ENCODE measurements around the gene MADCAM1.

The MADCAM1 gene

DNA sequence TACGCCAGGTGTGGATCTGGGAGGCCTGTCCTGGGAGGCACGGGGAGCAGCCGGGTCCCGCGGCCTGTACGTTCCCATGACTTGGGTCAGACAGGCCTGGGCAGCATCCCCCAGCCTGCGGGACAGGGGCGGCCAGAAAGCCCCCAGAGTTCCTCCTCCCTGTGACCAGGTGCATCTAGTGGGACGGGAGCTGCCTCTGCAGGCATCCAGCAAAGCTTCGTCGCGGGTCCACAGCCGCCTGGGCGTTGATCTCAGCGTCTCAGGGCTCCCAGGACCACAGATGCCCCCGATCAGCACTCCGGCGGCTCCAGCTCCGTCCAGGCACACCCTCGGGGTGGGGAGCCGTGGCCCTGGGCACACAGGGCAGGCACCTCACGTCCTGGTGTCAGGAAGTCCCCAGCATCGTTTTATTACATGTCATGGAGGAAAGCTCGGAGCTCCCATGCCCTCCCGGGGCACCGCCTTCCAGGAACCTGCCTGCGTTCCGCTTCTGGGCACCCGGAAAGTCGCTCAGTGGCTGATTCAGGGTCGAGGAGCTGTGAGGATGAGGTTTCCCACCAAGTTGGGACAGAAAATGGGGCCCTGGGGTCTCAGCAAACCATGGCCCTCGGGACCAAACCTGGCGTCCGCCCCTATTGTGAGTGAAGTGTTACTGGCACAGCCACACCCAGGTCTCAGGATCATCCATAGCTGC lies 46.0 kb downstream of the MADCAM1 start:
- TF ChIP-seq EZH2phosphoT487 (IDR thresholded peaks at IDR 0.05; ENCODE audit: borderline replicate concordance) (no peak), CTCF (conservative IDR thresholded peaks at IDR 0.05; ENCODE audit: low read length) (no peak)
- peaks cover 22% of the 10 kb centered on the region; the same call in 1 of the 2 replicates for H3K36me3 ChIP-seq (ENCODE audit: insufficient read depth, low read length)
- no peaks in the 10 kb centered on the region for H3K4me1 ChIP-seq (ENCODE audit: insufficient read depth, low read length, poor library complexity, severe bottlenecking)
- H3K4me2 ChIP-seq (ENCODE audit: low read depth, low read length, poor library complexity, severe bottlenecking), result no peak overlapping the region
- no peak overlapping the region for H3K9ac ChIP-seq (ENCODE audit: low read depth, low read length, poor library complexity, severe bottlenecking)
- H3K9me2 ChIP-seq (replicated peaks; ENCODE audit: low read depth, low read length), result no peaks in the 10 kb centered on the region
- no peaks in the 10 kb centered on the region for H3K9me3 ChIP-seq (ENCODE audit: insufficient read depth, low read depth, low read length)
- no peak overlapping the region for H2AFZ ChIP-seq (ENCODE audit: low read length)
- H4K20me1 ChIP-seq (ENCODE audit: insufficient read depth, low read length, poor library complexity, severe bottlenecking), result no peaks in the 10 kb centered on the region
- no peaks in the 10 kb centered on the region for H3K79me2 ChIP-seq (ENCODE audit: insufficient read depth, low read length)
- no peaks in the 10 kb centered on the region for H3F3A ChIP-seq (ENCODE audit: low read depth)
- H3K4me3 ChIP-seq (ENCODE audit: low read length, poor library complexity, severe bottlenecking), result no peak overlapping the region
- H3K27me3 ChIP-seq (ENCODE audit: insufficient read depth, low read length, poor library complexity, severe bottlenecking), result no peaks in the 10 kb centered on the region

GRCh38 chr19:543910-544608 lies 47.8 kb downstream of the MADCAM1 start, which contains the start of gene GZMM:
GZMM (plus strand) TSS chr19:544053; CDS start chr19:544072, 19 bp downstream.
- Histone ChIP-seq H3K27me3 (ENCODE audit: insufficient read depth, low read length, poor library complexity, severe bottlenecking) (no peaks in the 10 kb centered on the region), H3K4me3 (ENCODE audit: low read length, poor library complexity, severe bottlenecking) (no peak within 1 kb of the TSS), H4K20me1 (ENCODE audit: insufficient read depth, low read length, poor library complexity, severe bottlenecking) (no peaks in the 10 kb centered on the region), H3K36me3 (ENCODE audit: insufficient read depth, low read length) (peaks cover 13% of the 10 kb centered on the region; the same call in 1 of the 2 replicates), H2AFZ (ENCODE audit: low read length) (no peak within 1 kb of the TSS), H3K4me1 (ENCODE audit: insufficient read depth, low read length, poor library complexity, severe bottlenecking) (no peaks in the 10 kb centered on the region), H3K9me3 (ENCODE audit: insufficient read depth, low read depth, low read length) (no peaks in the 10 kb centered on the region), H3F3A (ENCODE audit: low read depth) (no peaks in the 10 kb centered on the region), H3K9ac (ENCODE audit: low read depth, low read length, poor library complexity, severe bottlenecking) (no peak within 1 kb of the TSS), H3K4me2 (ENCODE audit: low read depth, low read length, poor library complexity, severe bottlenecking) (no peak within 1 kb of the TSS), H3K79me2 (ENCODE audit: insufficient read depth, low read length) (no peaks in the 10 kb centered on the region), H3K9me2 (replicated peaks; ENCODE audit: low read depth, low read length) (no peaks in the 10 kb centered on the region)
- TF ChIP-seq CTCF (conservative IDR thresholded peaks at IDR 0.05; ENCODE audit: low read length) (no peak), EZH2phosphoT487 (IDR thresholded peaks at IDR 0.05; ENCODE audit: borderline replicate concordance) (no peak)

GRCh38 chr19:547117-547516 lies 50.8 kb downstream of the MADCAM1 start:
- no peak for TF ChIP-seq EZH2phosphoT487 (IDR thresholded peaks at IDR 0.05; ENCODE audit: borderline replicate concordance)
- TF ChIP-seq CTCF (conservative IDR thresholded peaks at IDR 0.05; ENCODE audit: low read length), result no peak
- H3K4me2 ChIP-seq (ENCODE audit: low read depth, low read length, poor library complexity, severe bottlenecking), result no peak overlapping the region
- H3K4me1 ChIP-seq (ENCODE audit: insufficient read depth, low read length, poor library complexity, severe bottlenecking), result no peaks in the 10 kb centered on the region
- no peak overlapping the region for H3K4me3 ChIP-seq (ENCODE audit: low read length, poor library complexity, severe bottlenecking)
- H3F3A ChIP-seq (ENCODE audit: low read depth), result no peaks in the 10 kb centered on the region
- H3K9me3 ChIP-seq (ENCODE audit: insufficient read depth, low read depth, low read length), result no peaks in the 10 kb centered on the region
- H3K27me3 ChIP-seq (ENCODE audit: insufficient read depth, low read length, poor library complexity, severe bottlenecking), result no peaks in the 10 kb centered on the region
- no peaks in the 10 kb centered on the region for H3K9me2 ChIP-seq (replicated peaks; ENCODE audit: low read depth, low read length)
- peaks cover 7% of the 10 kb centered on the region; the same call in 1 of the 2 replicates for H3K36me3 ChIP-seq (ENCODE audit: insufficient read depth, low read length)
- H2AFZ ChIP-seq (ENCODE audit: low read length), result no peak overlapping the region
- no peak overlapping the region for H3K9ac ChIP-seq (ENCODE audit: low read depth, low read length, poor library complexity, severe bottlenecking)
- no peaks in the 10 kb centered on the region for H4K20me1 ChIP-seq (ENCODE audit: insufficient read depth, low read length, poor library complexity, severe bottlenecking)
- H3K79me2 ChIP-seq (ENCODE audit: insufficient read depth, low read length), result no peaks in the 10 kb centered on the region
